ENCODE data around the gene TSPAN32.

DNA sequence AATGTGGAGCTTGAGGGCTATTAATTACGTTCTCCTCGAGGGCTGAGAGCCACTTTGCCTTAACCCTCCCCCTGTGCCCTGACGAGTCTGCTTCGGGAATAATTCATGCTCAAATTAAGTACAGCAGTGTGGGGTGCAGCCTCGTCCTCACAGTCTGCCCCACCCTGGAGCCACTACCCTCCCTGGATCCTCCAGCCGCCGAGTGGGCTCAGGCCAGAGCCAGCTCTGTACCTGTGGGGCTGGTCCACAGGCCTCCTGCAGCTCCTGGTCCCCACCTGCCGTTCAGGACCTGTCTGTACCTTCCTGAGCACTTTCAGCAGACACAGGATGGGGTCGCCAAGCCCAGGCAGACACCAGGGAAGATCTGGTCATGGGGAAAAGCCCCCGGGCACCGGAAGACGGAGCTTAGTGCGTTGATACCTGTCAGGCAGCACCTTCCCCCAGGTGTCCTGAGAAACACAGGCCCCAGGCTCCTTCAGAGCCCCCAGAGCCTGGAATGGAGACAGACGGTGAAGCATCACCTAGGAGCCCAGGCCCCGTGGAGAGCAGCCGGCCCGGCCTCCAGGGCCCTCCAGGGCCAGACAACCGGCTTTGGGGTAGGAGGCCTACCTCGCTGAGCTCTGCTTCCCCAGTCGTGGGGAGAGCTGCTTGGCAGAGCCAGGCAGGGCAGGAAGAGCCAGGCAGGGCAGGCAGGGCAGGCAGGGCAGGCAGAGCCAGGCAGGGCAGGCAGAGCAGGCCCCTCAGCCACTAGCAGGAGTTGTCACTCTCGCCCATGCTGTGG lies 9.7 kb downstream of the TSPAN32 start:
- TF ChIP-seq, protein P1, sequence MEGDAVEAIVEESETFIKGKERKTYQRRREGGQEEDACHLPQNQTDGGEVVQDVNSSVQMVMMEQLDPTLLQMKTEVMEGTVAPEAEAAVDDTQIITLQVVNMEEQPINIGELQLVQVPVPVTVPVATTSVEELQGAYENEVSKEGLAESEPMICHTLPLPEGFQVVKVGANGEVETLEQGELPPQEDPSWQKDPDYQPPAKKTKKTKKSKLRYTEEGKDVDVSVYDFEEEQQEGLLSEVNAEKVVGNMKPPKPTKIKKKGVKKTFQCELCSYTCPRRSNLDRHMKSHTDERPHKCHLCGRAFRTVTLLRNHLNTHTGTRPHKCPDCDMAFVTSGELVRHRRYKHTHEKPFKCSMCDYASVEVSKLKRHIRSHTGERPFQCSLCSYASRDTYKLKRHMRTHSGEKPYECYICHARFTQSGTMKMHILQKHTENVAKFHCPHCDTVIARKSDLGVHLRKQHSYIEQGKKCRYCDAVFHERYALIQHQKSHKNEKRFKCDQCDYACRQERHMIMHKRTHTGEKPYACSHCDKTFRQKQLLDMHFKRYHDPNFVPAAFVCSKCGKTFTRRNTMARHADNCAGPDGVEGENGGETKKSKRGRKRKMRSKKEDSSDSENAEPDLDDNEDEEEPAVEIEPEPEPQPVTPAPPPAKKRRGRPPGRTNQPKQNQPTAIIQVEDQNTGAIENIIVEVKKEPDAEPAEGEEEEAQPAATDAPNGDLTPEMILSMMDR (conservative IDR thresholded peaks at IDR 0.05; ENCODE audit: low read depth, low read length) = no peak
- no peak for TF ChIP-seq EZH2 (IDR thresholded peaks at IDR 0.05; ENCODE audit: borderline replicate concordance, low read depth, low read length, poor library complexity, severe bottlenecking)

Data from A673 (cell line).